ENCODE measurements around the gene FAM20B. TPM values are rescaled to one million over a fixed set of nuclear protein-coding genes. Genes with fewer than 3 reads are reported as not detected.

Gene FAM20B
- polyA plus RNA-seq, 5 donors = 25.2 to 37.1 (median 35.2) TPM

DNA sequence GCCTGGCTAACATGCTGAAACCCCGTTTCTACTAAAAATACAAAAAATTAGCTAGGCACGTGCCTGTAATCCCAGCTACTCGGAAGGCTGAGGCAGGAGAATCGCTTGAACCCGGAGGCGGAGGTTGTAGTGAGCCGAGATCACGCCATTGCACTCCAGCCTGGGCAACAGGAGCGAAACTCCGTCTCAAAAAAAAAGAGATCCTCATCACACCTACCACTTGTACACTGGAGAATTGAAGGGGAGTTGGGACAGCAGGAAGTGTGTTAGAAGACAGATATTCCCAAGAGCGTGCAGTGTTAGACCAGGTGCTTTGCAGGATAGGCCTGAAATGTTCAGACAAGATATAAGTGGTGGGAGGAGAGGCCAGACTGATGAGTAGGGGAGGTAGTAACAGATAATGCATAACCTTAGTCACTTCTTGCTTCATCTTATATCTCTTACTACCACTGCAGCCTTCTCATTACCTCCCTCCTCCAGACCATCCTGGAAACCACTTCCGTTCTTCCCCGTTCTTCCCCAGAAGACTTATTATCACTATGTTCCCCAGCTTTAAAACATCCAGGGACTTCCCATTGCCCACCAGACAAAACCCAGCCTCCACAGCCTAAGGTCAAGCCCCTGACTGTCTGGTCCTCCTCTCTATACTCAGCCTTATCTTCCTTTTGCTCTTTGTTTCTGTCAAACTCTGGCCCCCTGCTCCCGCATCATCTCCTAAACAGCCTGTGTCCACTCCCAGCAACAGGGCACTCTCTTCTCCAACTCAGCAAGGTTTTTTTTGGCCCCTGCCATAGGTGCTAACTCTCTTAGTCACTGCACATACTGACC is 21.3 kb downstream of the FAM20B start:
- DNase-seq = no peak

DNA sequence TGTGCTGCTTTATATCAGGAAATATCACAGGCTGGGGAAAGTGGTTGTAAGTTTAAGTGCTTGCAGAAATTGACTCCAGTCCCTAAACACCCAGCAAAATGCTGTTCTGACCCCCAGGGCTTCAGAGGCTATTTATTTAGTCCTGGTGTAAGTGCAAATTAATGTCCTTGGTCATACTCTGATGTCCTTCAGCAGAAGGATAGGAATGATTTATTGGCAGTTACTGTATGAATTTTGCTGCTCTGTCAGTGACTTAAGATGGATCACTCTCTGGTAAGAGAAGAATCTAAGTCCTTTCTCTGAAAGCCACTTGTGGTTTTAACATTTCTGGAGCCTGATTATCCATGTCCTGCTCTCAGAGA is 21.9 kb downstream of the FAM20B start:
- no peak for DNase-seq

DNA sequence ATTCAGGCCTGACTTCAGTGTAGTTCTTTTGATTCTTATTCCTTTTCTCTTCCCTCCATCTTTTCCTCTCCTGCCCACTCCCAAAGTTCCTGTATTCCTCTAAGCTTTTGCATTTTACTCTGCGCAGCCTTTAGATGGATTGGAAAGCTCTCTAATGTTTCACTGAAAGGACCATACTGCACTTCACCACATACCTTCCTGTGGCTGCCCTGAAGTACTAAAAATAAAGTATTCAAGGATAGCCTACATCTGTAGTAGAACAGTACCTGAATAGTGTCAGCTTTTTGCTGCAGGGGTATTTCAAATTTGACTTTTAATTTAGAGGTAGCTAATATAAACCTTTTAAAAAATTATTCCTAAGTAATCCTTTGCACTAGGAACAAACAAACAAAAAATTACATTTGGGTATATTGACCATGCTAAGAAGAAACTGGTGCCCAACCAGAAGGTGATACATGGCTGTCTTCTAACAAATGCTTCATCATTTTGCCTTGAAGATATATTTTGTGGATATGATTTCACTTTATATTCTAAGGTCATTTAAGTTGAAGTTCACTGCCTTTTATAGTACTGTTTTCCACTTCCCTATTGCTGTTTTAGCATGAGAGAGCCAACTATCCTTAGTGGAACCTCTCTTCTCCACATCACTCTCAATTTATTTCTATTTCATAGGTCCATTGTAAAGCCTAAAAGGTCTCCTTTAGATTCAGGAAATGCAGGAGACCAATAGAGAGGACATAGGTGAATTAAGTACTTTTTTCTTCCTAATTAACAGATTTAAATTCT is 22.8 kb downstream of the FAM20B start:
- DNase-seq = no peak

DNA sequence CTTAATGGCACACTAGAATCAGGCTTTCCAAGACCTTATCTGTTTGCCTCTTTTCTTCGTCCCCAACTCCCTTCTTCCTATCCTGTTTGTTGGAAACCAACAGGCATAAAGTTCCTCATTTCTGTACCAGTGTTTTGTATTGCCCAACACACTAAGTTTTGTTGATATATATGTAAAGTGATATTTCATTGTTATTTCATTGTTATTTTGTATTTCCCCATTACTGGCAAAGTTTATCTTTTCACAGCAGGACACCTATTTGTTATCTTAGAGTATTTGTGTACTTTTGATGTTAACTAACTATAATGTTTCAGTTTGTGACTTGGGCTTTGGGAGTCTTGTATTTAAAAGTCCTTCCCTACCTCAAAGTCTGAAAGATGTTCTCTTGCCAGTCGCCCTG is 27.1 kb downstream of the FAM20B start:
- no peak for DNase-seq

DNA sequence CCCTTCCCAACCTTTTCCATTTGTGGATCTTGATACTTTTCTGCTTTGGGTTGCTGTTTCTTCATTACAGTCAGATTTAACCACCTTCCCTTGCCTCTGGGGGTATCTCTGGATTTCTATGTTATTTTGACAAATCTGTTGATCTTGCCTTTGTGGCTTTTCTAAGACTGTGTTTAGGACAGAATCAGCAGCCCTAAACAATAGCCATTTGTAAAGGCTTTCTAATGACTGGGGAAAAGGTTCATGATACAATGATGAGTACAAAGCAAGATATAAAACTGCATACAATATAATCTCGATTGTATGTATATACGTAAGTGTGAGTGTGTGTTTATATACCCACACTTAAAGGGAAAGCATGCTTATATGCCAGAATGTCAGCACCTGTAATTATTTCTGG is 27.8 kb downstream of the FAM20B start:
- no peak for DNase-seq

DNA sequence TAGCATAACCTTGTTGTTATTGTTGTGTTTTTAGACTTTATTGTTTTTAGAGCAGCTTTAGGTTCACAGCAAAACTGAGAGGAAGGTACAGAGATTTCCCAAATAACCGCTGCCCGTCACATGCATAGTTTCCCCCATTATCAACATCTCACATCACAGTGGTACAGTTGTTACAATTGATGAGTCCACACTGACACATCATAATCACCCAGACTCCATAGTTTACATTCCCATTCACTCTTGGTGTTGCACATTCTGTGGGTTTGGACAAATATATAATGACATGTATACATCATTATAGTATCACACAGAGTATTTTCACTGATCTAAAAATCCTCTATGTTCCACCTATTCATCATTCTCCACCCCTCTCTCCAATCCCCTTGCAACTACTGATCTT is 30.2 kb downstream of the FAM20B start:
- no peak for DNase-seq

DNA sequence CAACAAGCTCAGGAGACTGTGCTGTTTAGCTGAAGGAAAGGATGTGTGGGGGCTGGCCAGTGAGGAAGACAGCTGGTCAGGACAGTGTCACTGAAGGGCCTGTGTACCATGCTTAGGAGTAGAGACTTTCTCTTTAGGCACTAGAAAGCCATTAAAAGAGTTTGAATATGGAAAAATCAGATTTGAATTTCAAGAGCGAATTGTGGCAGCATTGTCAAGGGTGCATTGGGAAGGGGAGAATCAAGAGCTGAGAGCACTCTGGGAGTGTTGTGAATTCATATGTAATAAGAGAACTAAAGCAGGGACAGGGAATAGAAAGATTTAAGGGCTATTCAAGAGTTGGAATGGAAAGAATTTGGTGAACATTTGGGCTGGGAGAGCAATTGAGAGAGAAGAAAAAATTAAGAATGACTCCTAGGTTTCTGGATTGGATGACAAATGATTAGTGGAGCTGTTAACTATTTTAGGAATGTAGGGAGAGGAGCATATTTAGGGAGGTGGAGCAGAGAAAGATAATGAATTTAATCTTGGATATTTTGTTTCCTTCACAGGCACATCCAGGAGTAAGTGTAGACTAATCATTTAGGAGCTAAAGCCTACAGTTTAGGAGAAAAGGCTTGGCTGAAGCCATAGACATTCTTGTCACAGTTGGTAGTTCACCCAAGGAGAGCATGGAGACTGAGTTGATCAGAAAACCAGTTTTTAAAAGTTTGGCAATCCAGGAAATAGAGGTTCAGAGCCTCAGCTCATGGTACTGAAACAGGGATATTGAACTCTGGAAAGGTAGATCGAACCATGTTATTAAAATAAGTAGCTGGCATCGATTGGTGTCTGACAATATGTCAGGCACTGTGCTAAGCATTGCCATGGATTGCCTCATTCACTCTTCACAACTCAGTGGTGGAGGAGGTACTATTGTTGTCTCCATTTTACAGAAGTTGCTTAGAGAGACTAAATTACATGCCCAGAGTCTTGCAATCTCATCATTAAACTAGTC is 33.1 kb downstream of the FAM20B start:
- DNase-seq = no peak

DNA sequence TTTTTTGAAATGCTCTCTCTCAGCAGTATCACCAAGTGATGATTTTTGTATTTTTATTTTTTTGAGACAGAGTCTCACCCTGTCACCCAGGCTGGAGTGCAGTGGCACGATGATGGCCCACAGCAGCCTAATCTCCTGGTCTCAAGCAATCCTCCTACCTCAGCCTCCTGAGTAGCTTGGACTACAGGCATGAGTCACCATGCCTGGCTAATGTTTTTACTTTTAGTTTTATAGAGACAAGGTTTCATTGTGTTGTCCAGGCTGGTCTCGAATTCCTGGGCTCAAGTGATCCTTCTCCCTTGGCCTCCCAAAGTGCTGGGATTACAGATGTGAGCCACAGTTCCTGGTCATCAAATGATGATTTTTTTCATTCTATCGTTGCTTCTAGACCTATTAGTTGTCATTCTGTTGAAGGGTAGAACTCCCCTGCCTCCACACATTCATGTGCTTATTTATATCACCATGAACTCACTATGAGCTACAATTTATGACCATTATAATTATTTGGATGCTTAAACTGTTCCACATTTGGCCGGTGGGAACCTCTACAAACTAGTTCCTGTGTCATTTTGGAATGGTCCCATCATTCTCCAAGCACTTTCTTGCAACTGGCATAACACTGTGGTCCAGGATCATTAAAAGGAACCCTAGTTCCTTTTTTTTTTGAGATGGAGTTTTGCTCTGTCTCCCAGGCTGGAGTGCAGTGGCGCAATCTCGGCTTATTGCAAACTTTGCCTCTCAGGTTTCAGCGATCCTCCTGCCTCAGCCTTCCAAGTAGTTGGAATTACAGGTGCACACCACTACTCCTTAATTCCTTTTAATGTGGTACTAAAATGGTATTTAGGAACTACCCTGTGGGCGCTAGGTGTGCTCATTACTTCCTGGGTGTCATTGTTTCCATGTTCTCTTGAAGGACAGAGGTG is 35.9 kb downstream of the FAM20B start:
- DNase-seq = no peak

DNA sequence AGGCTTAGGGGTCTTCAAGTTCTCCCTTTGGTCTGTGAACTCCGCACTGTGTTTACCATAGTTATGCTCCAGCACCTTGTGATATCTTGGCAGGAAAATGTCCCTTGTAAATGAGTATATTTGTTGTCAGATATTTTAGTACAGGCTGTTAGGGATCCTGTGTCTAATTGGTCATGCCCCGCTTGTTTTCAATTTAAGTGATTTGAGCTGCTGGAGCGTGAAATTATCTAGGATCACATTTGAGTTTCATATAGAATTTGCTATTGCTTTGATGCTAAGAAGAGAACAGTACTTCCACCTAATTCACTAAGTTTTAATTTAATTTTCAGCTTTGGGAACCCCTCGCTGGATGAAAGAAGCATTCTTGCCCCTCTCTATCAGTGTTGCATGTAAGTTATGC is 40.8 kb downstream of the FAM20B start:
- no peak for DNase-seq

DNA sequence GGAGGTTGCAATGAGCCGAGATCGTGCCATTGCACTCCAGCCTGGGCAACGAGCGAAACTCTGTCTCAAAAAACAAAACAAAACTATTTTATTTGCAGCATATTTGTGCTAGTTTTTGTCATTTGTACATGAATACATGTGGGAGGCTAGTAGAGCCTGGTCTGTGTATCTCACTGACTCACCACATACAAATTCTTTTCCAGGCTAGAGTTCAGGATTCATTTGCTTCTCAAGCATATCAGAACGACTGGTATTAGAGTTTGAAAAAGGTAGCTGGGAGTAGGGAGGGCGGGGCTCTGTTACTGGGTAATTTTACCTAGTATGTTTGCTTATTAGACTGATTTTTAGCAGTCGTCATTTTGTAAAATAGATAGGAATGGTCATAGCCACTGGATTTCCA is 51.7 kb downstream of the FAM20B start:
- DNase-seq = no peak

DNA sequence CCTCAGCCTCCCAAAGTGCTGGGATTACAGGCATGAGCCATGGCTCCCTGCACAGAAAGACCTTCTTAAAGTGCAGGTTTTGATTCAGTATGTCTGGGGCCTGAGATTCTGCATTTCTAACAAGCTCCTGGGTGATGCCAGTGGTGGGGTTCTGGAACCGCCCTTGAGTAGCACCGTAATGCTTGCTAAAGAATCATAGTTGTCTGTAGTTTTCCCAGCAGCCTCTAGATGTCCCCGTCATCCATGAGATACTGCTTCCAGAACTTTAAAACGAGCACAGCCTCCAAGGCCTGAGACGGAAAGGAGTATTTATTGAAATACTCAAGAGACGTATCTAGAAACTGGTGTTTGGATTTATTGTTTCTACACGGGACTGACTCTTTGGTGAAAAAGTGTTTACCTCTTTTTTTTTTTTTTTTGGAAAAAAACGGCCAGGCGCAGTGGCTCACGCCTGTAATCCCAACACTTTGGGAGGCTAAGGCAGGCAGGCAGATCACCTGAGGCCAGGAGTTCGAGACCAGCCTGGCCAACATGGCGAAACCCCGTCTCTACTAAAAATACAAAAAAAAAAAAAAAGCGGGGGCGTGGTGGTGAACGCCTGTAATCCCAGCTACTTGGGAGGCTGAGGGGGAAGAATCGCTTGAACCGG is 53.5 kb downstream of the FAM20B start:
- peak in 1 of 2 donors; percentile 62 for DNase-seq

DNA sequence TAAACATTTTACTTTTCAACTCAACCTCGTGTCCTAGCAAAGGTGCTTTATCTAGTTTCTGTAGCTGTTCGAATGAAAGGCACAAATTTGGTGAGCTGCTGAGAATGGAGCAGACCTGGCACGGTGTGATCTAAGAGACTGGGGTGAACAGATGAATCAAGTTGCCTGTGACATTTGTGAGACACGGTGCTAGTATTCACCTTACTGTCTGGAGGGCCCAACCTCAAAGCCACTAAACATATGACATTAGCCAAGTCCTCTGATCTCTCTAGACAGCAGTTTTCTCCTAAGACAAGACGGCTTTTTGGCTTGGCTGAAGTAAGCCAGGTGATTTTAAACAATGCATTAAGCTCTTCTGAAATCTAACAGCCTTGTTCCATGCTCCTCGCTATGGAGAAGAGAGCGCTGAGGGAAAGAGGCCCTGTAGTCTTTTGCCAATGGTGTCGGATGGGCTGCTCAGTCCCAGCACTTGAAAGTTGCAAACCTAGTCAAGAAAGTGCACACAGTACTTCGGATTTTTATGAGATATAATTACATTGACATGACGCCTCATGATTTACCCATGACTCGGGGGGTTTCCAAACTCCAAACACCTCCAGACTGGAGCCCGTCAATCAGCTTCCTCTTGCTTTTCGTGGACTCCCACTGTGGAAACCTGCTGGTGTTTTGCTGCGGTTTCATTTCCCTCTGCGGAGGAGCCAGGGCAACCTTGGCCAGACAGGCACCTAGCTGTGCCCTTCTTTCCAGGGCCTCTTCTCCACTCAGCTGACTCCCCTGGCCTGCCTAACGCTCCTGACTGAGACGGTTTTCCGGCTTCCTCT is 55.4 kb downstream of the FAM20B start:
- DNase-seq = no peak

DNA sequence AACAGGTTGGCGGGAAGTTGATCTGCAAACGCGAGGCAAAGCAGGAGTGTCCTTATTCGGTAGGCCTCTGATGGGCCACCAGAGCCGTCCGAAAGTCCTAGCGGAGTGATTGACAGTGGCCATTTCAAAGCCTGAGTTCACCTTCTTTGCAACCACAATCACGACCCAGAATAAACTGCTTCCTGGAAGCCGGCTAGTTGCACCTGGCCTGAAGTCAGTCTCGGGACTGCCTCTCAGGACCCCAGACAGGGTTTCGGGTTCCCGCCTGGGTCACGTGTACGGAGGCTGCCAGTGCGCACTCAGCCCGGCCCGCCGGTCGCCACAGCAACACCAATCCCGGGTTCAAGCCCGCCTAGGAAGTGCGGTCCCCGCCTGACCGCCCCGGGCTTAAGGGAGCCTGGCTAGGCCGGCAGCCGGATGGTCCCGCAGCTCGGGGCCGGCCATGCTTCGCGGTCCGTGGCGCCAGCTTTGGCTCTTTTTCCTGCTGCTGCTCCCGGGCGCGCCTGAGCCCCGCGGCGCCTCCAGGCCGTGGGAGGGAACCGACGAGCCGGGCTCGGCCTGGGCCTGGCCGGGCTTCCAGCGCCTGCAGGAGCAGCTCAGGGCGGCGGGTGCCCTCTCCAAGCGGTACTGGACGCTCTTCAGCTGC is 56.1 kb downstream of the FAM20B start, which contains the start of gene TOR3A:
Gene TOR3A, plus strand, starts transcription at position 384 of the 646 bp plus-strand sequence. Its CDS starts 59 bp downstream, at position 443.
- DNase-seq = peak; percentile 86 to 87

DNA sequence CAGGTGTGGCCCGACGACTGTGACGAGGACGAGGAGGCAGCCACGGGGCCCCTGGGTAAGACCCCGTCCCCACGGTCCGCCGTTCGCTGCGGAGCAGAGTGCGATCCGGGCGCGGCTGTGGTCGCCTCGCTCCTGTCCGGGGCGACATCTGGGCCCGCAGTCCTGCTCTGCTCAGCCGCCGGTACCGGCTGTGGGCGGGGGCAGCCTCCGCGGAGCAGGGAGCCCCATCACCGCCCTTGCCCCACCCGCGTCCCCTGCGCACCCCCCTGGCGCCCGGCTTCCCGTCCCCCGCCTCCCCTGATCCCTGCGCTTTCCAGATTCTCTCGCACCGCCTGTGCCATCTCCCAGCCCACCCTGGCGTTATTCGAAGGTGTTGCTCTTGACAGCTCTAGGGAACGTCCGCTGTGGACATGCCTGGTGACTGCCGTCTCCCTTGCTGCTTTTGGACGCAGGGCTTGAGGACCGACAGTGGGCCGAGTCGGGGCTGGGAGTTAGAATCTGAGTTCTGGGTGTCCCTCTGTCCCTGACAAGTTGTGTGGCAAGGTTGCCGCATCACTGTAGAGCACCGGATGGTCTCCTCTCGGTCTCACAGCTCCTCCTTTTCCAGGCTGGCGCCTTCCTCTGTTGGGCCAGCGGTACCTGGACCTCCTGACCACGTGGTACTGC is 56.8 kb downstream of the FAM20B start:
- no peak for DNase-seq

DNA sequence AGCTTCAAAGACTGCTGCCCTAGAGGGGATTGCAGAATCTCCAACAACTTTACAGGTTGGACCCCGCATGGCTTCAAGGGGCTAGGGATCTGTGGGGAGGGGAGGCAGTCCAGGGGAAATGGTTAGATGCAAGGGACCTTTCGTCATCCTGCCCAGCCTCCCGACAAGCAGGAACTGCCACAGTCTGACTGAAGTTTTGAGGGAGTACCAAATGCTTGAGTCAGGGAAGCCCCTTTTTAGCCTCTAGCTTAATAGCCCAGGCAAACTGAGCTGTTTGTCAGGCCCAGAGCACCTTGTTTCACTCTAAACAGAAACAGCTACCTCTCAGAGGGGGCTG is 57.3 kb downstream of the FAM20B start:
- no peak for DNase-seq

DNA sequence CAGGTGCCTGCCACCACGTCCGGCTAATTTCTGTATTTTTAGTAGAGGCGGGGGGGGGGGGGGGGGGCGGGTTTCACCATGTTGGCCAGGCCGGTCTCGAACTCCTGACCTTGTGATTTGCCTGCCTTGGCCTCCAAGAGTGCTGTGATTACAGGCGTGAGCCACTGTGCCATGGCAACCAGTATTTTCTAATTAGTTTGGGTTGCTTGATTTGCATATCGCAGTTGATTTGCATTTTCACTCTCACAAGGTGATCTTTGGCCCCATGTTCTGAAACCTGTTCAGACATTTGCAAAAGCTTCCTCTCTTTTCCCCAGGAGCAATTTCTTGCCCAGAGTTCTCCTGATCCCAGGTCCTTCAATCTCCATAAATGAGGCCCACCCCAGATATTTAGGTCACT is 57.8 kb downstream of the FAM20B start:
- no peak for DNase-seq

DNA sequence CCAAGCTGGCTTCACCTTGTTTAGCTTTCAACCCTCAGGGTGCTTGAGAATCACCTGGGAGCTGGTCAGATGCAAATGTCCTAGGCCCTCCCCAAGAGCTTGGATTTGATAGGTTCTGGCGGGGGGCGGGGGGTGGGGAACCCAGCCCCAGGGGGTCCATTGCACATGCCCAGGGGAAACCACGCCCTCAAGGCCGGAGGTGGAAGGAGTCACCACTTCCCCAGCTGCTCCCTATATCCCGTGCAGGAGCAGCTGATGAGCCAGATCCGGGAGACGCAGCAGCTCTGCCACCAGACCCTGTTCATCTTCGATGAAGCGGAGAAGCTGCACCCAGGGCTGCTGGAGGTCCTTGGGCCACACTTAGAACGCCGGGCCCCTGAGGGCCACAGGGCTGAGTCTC is 62.0 kb downstream of the FAM20B start:
- no peak for DNase-seq

DNA sequence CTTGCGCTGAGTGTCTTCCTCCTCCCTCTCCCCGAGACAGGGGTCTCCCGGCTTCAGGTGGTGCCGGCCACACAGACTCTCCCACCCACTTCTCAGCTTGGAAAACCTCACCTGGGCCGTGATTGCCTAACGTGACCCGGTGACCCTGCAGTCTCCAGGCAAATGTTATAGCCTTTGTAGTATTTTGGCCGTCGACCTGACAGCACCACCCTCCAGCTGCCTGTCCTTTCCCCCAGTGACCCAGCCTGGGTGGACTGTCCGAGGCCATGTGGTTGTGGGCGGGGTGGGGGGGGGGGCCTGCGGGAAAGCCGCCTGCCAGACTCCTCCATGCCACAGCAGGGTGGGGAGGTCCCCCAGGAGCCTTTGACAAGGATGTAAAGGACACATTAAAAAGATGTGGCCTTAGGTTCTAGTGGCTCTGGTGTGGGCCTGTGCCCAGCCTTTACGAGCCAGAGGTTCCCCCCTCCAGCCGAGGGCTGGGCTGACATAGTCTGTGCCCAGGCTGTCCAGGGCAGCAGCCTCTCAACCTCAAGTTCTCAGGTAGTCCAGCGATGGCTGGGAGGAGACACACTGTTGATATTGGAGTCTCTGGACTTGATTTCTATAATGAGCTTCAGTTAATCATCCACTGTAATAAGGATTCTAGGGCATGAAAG is 64.3 kb downstream of the FAM20B start:
- no peak for DNase-seq
